Activated gamma-delta T cell treated with anti-CD3 and anti-CD28 coated beads, Interleukin-2, amount 50 U/mL, for 16 hours (primary cell): ENCODE measurements around the gene THEMIS2.

Experiments
- DNase-seq: peaks from one replicate; pipeline ENCODE4 v3.0.0-alpha.2; 2020; ENCODE audit warnings: low read depth

Gene THEMIS2

DNA sequence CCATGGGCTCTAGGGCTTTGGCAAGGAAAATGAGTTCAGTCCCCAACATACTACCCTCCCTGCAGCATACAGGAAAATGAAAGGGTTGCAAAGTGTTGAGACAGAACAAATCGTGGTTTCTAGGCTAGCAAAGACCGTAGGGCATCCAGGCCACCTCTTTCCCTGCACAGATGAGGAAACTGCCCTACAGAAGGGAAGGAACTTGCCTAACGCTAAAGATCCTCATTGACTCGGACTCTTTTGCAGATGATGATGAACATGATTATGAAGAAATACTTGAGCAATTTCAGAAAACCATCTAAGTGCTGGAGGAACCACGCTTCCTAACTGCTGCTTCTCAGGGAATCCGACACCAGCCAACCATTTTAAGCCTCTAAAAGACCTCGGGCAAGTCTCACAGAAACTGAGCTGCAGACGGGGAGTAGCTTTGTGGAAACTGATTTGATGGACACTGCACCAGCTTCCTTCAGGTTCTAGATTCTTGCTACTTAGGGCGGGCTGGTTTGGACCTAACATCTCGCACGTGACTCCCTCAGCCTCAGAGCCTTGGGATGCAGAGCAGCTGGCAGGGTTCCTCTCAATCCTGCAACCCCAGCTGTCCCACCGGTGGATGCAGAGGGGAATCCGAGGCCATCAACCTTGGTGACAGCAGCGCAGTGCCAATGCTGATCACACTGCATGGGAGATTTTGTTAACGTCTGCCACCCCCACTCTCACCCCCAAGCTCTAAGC, 13.4 kb downstream of the THEMIS2 start:
- no peak for DNase-seq

- no peak for DNase-seq
These were observed 14.0 kb downstream of the THEMIS2 start for GRCh38 chr1:27886353-27886679.

DNA sequence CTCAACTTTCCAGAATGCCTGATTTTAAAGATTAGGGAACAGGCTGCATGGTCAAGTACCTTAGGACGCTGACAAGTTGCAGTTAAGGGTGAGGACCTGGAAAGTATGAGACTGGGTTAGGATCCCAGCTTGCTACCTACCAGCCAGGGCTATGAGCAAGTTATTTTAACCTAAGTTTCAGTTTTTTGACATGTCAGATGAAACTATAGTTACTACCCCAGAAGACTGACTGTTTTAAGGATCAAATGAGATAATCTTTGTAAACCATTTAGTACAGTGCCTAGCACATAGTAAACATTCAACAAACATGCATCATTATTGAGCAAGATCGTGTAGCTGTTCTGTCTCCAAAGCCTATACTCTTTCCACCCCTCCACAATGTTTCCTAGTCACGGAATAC, 14.4 kb downstream of the THEMIS2 start:
- no peak for DNase-seq

- peak; percentile 11 for DNase-seq
These were observed 15.1 kb downstream of the THEMIS2 start for GRCh38 chr1:27887215-27888021.

GRCh38 chr1:27889506-27889905, 17.2 kb downstream of the THEMIS2 start:
- DNase-seq = no peak

DNA sequence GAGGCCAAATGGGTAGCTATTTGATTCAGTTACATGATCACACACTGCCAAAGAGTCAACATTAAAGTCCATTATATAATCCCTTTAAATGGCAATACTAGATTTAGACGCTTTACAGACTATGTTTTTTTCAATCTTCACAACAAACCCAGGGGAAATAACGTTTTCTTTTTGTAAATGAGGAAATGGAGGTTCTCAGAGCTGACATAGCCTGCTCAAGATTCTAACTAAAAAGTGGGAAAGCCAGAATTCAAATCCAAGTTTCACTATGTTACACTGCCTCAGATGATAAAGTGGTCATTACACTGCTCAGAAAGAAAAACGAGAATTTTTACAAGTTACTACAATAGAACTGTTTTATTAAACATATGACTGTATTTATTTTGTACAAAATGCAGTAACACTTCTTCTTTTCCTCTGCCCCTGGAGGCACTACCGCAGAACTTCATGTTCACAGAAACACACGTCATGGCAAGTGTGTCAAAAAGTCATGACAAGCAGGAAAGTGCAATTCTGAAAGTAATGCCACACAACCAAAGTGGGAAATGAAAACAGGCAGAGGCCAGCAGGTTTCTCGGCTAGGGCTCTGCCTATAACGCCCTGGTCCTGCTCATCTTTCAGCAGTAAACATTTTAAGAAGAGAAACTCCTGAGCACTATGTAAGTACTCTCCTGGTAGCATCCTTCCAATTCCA, 19.0 kb downstream of the THEMIS2 start:
- no peak for DNase-seq

DNA sequence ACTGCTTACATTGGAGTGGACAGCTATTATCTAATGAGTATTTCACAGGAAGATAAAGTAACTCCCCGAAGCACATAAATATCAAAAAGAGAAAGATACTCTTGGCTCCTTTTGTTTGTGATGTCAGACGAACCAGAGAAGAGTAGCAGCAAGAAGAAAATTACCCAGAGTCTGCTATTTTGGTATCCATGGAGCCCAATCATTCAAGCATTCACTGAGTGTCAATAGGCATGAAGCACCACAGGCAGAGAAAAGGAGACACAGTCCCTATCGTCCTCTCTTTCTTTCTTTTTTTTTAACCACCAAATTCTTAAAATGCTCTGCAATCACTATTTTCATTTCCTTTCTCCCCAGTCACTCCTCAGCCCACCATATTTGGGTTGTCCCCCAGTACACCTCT, 22.2 kb downstream of the THEMIS2 start:
- DNase-seq = no peak

DNA sequence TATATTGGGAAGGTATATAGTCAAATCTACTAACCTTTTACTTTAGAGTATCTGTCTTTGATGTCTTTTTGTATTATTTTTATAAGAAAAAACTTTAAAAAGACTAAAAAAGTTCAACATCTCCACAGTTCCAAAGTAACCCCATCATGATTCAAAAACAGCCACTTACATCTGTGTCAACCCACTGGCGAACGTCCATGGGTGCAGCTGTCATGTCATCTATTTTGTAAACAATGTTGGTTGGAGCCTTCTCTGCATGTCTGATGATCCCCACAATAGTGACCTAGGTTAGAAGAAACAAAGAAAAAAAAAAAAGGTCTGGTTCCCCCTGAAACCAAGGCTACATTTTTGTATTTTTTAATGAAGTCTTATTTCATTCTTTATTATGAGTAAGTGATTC, 34.4 kb downstream of the THEMIS2 start:
- DNase-seq = no peak

DNA sequence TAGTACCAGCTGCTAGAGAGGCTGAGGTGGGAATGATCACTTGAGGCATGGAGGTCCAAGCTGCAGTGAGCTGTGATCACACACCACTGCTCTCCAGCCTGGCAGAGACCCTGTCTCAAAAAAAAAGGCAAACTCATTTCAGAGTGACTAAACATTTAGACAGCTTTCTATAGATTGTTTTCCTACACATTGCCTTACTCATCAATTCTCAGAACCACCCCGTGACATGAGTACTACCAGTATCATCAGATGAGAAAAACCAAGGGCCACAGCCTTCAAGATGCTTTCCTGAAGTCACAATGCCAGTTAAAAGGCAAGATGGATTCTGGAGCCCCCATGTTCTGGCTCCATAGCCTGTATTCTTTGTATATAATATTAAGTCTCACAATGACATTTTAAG, 40.1 kb downstream of the THEMIS2 start:
- no peak for DNase-seq

GRCh38 chr1:27915082-27915575, 42.8 kb downstream of the THEMIS2 start:
- no peak for DNase-seq

DNA sequence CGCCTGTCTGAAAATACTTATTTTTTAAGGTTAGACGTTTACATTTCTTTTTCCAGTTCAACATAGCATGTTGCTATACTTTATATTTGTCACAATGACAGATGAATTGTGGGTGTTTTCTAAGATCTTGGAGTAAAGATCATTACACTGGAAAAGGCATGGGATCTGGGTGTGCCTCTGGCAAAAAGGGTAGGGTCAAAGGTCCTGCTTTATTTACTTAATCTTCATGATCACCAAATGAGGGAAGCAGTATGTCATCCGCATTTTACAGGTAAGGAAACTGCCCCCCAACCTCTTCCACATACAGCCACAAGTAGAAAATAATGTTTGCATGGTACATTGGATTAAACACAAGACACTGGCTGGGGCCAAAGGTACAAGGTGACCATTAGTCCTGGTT, 49.9 kb downstream of the THEMIS2 start:
- no peak for DNase-seq

- no peak for DNase-seq
These were observed 56.0 kb downstream of the THEMIS2 start for GRCh38 chr1:27928216-27928954.

GRCh38 chr1:27931184-27931583, 58.8 kb downstream of the THEMIS2 start:
- no peak for DNase-seq

DNA sequence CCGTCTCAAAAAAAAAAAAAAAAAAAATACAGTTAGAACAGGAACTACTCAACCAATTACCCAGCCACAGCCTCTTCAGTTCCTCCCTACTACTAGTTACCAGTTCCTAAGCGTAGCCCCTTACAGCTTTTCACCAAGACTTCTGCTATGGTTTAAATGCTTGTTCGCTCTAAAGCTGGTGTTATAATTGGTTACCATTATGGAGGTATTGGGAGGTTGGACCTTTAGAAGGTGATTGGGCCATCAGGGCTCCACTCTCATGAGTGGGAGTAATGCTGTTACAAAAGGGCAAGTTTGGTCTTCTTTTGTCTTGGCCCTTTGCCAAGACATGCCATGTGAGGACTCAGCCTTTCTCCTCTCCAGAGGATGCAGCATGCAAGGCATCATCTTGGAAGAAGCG, 59.4 kb downstream of the THEMIS2 start:
- DNase-seq = no peak

GRCh38 chr1:27934818-27935549, 62.6 kb downstream of the THEMIS2 start, which contains the start of gene SMPDL3B:
SMPDL3B (plus strand) TSS chr1:27935000; CDS start chr1:27935184, 184 bp downstream.
- no peak for DNase-seq

- DNase-seq = no peak
These were observed 63.4 kb downstream of the THEMIS2 start for GRCh38 chr1:27935721-27936120.
